NCI-H1417 (cell line): ENCODE results near the gene RPS6KA1.

Experiments used
- DNase-seq, 3 experiments: peaks; one replicate each; lab custom pipeline; 2025; lab: John Stamatoyannopoulos, UW

Gene RPS6KA1

DNA sequence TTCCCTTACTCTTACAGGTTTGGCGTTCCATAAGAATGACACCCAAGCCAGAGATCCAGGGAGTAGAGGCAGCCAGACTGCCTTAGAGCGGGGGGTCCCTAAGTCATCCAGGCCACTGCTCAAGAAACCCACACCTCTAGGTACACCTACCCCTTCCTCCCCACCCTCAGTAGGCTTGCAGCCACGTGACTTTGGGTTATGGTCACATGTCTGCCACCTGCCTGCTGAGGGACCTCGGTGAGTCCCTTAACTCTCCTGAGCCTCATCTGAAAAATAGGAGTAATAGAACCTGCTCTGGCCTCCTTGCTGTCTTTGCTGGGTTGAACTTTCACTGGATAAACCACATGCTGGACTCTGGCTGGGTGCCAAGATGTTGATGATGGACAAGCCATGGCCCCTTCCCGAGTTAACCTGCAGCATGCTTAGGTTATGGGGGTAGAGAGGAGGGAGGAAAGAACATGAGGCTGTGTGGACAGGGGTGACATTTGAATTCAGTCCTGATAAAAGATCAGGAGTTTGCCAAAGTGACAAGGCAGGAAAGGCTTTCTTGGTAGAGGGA is 4.5 kb downstream of the RPS6KA1 start:
- peak in 1 of 3 experiments; percentile 13 for DNase-seq

DNA sequence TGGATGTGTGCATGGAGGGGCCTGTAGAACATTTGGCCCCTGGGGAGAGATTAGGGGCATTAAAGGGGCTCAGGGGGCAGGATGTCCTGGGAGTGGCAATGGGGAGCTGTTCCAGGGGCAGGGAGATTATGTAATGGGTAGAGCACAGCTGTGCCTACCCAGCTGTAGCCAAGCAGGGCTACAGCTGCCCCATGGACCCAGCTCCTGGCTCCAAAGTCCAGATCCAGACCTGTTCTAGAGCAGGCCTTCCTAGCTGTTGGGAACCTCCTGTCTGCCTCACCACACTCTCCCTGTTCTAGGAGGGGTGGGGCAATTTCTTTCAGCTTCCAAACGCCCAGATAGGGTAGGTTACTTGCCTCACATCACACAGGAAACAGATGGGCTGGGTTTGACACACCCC is 5.6 kb downstream of the RPS6KA1 start:
- no peak for DNase-seq

DNA sequence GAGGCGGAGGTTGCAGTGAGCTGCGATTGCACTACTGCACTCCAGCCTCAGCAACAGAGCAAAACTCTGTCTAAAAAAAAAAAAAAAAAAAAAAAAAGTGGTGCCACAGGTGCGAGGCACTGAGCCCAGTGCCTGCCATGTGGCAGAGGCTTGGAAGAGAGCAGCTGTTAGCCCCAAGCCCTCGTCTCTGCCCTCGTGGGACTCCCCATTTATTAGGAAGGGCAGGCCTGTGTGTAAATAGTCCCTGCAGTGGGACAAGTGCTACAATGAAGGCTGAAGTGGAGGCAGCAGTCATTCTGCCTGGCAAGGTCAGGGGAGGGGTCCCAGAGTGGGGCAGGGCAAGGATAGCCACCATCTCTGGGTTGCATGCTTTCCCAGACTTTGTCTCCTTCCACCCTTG is 6.5 kb downstream of the RPS6KA1 start:
- DNase-seq = no peak

DNA sequence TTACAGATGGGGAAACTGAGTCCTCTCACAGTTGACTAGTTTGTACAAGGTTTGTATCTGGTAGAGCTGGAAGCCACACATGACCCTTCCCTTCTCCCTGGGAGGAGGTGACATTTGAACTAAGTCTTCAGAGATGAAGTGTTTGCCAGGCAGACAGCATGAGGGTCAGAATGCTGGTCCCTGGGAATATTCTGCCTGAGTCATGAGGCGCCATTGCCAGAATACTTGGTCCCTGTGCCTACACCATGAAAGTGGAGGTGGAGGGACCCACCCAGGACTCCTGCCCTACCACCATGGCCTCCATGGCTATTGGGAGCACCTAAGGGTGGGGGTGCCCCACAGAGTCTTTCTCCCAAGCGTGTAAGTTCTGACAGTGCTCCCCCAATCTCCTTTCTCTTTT is 7.0 kb downstream of the RPS6KA1 start:
- DNase-seq = no peak

DNA sequence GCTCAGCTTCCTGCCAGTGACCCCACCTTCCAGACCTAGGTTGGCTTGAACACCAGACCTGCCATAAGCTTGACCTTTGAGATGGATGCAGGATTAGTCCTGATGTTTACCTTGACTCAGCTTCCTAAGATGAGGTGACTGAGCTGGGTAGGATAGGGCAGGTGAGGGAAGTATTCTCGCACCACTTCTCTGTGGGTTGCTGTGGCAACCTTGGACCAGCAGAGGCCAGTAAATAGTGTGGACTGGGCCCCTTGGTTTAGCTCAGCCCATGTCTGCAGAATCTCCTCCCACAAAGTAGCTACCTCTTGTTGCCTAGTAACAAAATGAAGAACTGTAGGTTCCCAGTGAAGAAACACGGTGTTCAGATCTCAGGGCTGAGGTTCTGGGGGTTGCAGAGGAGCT is 8.4 kb downstream of the RPS6KA1 start:
- peak in 2 of 3 experiments; percentile 7 to 52 for DNase-seq

DNA sequence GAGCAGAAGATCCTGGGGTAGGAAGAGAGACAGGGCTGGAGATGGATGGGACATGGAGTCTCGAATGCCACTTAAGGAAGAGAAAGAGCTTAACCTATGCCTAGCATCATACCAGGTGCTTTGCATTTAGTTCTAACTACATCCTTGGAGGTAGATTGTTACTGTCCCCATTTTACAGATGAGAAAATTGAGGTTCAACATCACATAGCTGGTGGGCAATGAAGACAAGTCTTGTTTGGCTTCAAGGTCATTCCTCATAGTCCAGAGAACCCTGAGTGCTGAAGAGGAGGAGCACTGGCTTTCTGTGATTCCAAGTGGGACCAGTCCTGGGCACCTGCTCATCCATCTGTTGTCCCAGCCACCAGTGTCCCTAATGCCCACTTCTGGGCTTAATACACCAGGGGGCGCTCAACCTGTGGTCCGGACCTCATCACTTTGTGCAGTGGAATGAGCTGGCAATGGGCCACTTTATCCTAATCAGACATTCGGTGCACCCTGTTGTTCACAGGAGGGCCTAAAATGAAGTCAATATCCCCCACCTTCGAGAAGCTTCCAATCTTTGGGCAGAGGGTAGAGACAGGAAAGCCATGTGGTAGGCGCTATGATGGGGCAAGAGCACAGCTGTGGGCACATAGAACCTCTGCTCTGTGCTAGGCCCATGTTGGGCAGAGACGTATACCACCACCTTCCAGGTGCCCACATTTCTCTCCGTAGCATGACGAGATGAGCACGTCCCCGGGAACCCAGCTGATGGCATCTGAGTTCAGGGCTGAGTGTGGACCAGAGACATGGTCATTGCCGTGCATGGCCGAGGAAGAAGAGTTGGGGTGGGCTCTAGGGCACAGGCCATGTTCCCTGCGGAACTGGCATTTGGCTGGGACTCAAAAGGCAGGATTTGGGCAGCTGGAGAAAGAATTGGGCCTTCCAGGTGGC is 9.2 kb downstream of the RPS6KA1 start:
- DNase-seq = no peak

DNA sequence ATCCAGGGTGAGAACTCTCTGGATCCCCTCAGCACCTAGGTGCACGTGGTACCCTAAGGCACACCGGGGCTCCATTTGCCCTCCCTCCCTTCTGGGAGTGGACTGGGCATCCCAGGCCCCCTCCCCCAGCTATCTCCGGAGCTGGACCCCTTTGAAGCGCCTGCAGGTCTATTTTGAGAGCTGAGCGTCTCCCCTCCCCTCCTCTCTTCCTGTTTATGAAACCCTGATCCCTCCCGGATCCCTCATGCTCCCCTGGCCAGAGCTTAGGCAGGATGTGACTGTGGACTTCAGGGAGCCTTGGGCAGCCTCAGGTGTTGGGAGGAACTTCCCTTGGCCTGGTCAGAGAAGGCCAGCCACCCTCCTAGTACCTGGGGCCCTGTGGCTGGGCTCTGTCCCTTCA is 10.2 kb downstream of the RPS6KA1 start:
- no peak for DNase-seq

DNA sequence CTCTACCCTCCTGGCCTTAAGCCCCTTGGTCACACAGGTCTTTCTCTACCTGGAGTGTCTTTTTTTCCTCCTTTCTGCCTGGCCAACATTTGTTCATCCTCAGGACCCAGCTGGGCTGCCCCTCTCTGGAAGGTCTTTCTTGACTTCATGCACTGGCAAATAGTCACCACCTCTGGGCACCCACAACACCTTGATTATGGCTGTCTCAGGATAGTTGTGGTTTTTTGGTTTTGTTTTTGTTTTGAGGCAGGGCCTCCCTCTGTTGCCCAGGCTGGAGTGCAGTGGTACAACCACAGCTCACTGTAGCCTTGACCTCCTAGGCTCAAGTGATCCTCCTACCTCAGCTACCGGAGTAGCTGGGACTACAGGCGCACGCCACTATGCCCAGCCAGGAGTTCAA is 10.8 kb downstream of the RPS6KA1 start:
- DNase-seq = no peak

DNA sequence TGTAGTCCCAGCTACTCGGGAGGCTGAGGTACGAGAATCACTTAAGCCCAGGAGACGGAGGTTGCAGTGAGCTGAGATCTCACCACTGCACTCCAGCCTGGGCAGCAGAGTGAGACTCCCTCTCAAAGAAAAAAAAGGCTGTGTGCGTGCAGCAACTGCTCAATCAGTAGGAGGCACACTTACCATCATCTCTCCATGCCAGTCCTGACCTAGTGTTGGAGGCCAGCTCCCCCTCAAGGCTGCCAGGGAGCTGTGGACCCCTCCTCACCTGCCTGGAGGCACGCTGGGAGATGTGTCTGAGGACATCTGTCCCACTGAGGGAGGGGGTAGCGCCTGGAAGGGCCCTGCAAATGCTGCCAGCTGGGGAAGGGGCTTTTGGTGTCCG is 11.9 kb downstream of the RPS6KA1 start:
- no peak for DNase-seq

DNA sequence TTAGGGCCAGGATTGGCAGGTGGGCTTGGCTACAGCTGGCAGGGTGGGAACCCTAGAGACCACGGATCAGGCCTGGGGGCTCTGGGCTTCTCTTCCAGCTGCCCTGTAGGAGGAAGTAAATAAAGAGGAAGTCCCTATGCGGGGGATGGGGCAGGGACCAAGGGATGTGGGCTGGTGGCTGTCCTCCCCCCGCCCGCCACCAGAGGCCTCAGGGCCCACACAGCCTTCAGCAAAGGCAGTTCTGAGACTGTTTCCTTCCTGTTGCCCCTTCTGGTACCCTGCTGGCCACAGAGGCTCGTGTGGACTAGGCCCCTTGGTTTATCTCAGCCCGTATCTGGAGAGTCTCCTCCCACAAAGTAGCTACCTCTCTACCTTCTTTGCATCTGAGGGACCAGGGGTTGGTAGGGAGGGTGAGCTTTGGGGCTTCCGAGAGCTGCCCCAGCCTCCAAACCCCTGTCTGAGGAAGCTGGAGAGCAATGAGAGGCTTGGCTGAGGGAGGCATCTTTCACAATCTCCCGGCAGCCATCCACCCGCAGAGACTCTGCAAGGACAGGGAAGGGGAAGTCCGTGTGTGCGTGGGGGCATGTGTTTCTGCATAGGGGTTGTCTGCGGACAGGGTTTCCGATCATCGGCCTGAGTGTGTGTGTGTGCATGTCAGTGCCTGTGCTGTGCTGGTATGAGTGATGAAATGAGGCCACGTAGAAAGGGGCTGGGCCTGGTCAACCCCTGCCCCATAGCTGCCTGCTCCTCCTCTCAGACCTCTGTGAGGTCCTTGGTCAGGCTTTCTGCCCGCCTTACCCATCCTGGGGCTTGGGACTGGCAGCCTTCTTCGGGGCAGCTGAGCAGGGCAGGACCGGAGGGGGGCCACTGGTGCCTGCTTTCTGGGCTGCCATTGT is 12.5 kb downstream of the RPS6KA1 start:
- DNase-seq = peak in 2 of 3 experiments; percentile 15 to 22

DNA sequence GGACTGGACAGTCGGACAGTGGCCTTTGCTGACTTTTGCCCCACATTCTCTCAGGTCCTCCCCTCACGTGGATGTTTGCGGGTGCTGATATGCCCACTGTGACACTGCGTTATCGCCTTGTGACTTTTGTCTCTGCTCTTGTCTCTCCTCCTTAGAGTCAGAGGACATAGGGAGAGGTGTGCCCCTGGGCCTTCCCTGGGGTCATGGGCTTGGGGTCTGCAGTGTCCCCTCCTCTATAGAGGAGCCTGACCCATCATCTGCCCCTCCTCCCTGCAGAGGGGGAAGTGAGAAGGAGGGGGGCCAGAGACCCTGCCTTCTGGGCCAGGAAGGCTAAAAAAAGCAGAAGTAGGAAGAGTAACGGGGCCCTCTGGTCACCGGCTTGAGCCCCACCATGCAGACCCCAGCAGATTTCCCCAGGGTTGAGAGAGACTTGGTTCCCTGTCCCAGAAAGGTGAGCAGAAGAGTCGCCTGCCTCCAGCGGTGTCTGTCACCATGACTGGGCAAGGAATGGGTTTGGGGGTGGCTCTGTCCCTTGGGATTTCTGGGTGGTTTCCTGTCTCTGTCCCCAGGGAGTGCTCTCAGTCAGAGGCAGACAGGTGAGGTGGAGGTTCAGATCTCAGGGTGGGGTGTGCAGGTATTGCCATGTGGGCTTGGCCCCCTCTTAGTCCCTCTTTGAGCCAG is 13.3 kb downstream of the RPS6KA1 start:
- DNase-seq = no peak

DNA sequence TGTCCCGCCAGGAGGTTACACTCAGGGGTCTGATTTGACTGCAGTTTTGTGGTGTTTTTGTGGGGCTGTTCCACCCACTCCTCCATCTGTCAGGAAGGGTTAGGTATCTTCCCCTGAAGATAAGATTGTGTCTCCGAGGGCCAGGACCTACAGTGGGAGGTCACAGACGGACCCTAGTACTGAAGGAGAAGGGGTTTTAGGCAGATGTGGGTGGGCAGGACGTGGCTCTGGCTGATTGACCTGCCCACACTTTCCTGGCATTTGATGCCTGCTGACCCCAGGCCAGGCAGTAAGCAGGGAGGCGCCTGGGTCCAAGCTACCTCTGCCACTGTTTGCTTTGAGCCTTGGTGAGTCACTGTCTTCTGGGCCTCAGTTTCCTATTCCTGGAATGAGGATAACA is 13.9 kb downstream of the RPS6KA1 start:
- no peak for DNase-seq

DNA sequence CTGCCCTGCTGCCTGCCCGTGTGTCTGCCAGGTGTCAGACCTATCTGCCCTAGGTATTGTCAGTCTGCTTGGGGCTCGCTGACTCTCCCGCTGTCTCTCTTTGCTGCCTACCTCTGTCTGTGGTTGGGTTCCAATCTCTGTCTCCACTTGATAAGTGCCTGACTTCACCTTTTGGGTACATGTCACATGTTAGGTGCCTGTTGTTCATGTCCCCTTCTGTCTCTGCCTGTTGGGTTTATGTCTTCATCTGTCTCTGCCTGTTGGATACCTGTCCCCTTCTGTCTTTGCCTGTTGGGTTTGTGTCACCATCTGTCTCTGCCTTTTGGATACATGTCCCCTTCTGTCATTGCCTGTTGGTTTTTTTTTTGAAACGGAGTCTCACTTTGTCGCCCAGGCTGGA is 14.6 kb downstream of the RPS6KA1 start:
- DNase-seq = no peak

DNA sequence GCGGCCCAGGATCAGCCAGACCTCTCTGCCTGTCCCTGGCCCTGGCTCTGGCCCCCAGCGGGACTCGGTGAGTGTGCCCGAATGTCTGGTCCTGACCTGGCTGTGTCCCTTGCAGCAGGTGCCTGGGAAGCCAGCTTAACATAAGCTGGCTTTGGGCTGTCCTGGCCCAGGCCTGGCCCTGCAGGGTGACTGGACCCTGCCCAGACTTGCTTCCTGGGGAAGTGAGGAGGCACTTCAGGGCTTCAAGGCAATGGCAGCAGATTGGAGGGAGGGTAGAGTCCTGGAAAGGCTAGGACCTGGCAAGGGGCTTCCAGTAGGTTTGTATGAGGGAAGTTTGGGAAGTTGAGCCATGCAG is 16.4 kb downstream of the RPS6KA1 start:
- no peak for DNase-seq

DNA sequence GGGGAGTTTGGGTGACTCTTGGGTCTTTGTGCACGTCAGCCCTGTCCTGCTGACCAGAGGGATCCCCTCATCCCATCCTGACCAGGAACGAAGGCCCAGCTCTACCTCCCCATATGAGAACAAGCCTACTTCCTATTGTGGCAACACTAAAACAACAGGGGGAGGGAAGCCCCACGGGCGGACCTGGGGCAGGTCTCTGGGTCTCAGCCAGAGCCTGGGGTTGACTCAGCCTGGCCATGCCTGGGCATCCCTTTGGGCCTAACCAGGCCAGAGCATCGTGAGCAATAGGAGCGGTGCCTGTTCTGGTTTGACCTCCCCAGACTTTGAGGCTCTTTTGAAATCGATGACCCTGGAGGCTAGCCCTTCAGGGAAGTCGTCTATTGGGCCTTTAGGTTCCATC is 16.8 kb downstream of the RPS6KA1 start:
- DNase-seq = no peak

DNA sequence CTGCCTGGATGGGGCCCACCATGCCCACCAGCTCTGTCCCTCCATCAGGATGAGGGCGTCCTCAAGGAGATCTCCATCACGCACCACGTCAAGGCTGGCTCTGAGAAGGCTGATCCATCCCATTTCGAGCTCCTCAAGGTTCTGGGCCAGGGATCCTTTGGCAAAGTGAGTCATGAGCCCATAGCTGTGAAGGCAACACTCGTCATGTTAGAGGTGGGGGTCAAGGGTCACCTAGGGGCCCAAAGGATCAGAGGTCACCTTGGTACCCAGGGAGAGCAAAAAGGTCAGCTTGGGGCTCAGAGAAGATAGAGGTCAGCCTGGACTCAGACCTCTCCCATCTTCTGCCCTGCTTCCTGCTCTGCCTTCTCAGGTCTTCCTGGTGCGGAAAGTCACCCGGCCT is 17.3 kb downstream of the RPS6KA1 start:
- no peak for DNase-seq

DNA sequence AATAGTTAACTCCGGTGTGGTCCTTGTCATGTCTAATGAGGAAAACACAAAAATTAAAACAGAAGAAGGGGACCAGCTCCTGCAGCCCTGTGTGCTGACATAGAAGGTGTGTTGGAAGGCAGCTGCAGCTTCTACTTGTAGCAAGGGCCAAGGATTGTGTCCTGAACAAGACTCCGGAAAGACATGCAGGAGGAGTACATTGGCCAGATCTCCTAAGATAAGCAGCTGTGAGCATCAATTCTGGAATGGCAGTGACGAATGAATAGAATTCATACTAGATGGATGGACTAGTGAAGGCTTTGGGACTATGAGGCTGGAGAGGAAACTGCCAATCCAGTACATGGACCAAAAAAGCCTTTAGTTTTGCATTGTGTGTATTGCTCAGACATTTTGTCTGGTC is 19.3 kb downstream of the RPS6KA1 start:
- DNase-seq = no peak

DNA sequence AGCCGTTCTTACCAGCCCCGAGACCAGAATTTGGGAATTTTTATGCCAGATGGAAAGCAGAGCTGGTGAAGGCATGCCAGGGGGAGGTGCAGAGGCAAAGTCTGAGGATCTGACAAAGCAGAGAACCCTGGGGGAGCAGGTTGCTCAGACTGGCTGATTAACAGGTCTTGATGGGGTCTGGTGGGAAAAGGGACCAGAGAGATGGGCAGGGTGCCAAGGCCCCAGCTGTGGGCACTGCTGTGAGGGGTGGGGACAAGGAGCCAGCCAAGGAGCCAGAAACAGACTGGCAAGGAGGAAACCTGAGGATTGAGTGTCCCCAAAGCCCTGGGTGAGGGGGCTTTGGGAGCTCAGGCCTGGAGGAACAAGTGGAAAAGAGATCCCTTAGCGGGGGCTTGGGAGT is 21.4 kb downstream of the RPS6KA1 start:
- DNase-seq = no peak

DNA sequence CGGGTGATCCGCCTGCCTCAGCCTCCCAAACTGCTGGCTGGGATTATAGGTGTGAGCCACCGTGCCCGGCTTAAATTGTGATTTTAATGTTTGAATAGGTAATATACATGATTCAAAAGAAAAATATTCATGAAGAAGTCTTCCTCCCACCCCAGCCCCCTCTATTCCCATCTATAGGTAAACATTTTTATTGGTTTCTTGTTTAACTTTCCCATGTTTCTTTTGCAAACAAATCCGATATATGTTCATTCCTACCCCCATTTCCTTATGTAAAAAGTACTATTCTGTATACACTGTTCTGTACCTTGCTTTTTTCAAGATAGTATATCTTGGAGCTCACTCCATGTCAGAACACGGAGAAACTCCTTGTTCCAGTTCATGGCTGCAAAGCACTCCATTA is 23.2 kb downstream of the RPS6KA1 start:
- DNase-seq = no peak

DNA sequence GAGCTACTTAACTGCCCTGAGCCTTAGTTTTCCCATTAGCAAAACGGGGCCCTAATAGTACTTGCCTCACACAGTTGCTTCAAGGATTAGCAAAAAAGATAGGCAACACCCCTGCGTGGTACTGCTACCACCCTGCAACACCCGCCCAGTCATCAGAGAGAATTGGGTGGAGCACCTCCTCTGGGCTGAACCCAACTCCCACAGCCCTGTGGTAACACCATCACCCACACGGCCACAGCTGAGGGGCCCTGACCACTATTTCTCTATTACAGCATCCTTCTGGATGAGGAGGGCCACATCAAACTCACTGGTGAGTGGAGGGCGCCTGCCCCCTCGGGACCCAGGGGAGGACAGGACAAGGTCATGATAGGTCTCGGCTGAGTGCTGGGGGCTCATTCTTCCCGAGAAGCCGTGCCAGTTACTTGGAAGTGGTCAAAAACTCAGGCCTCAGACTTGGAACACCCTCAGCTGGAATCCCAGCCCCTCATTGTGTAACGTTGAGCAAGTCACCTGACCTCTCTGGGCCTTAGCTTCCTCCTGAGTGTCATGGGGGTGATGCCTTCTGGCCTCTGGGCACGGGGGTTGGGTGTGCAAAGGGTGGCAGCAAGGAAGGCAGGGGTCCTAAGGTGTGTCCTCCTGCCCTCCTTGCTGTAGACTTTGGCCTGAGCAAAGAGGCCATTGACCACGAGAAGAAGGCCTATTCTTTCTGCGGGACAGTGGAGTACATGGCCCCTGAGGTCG is 24.6 kb downstream of the RPS6KA1 start:
- no peak for DNase-seq

DNA sequence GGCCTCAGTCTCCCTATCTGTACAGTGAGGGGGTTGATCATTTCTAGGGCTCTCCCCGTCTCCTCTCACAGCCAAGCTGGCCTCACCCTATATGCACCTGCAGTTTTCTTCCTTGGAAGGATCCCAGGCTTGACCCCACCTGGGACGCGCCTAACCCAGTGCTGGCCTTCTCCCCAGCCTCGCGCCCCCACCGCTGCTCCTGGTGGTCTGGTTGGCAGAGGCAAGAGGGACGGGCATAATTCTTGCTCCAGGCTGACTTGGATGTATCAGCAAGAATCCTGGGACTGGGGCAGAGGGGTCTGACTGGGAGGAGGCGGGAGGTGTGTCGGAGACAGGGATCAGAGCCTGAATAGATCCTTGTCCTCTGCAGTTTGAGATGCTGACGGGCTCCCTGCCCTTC is 25.2 kb downstream of the RPS6KA1 start:
- no peak for DNase-seq
